ENCODE measurements around the gene EPM2AIP1.

GRCh38 chr3:36943601-36944000, 49.3 kb downstream of the EPM2AIP1 start:
- TF ChIP-seq CTCF (IDR thresholded peaks at IDR 0.05; ENCODE audit: poor library complexity, severe bottlenecking), result no peak
- TF ChIP-seq REST (IDR thresholded peaks at IDR 0.05; ENCODE audit: borderline replicate concordance), result no peak
- no peak for TF ChIP-seq EZH2 (IDR thresholded peaks at IDR 0.05; ENCODE audit: borderline replicate concordance, insufficient read depth, low read length, poor library complexity, severe bottlenecking)
- TF ChIP-seq POLR2AphosphoS5 (IDR thresholded peaks at IDR 0.05), result no peak
- no peak for TF ChIP-seq EP300 (conservative IDR thresholded peaks at IDR 0.05; ENCODE audit: poor library complexity, severe bottlenecking)
- TF ChIP-seq RAD21 (conservative IDR thresholded peaks at IDR 0.05), result no peak
- TF ChIP-seq MXI1 (conservative IDR thresholded peaks at IDR 0.05; ENCODE audit: poor library complexity, severe bottlenecking), result no peak
- TF ChIP-seq SMC3 (conservative IDR thresholded peaks at IDR 0.05; ENCODE audit: poor library complexity), result no peak
- TF ChIP-seq TAF1 (IDR thresholded peaks at IDR 0.05; ENCODE audit: low read depth), result no peak

All from neural cell (in vitro differentiated cells).